Embryonic facial prominence (tissue), 1 donor: ENCODE data around the gene TTLL9.

Source experiments
- DNase-seq: peaks from one replicate; pipeline ENCODE4 v3.0.0-alpha.2; 2016; ENCODE audit errors: extremely low spot score

Gene TTLL9

GRCh38 chr20:31836853-31837608, 33.4 kb upstream of the TTLL9 start:
- DNase-seq = no peak

GRCh38 chr20:31837896-31838397, 32.5 kb upstream of the TTLL9 start:
- DNase-seq = no peak

DNA sequence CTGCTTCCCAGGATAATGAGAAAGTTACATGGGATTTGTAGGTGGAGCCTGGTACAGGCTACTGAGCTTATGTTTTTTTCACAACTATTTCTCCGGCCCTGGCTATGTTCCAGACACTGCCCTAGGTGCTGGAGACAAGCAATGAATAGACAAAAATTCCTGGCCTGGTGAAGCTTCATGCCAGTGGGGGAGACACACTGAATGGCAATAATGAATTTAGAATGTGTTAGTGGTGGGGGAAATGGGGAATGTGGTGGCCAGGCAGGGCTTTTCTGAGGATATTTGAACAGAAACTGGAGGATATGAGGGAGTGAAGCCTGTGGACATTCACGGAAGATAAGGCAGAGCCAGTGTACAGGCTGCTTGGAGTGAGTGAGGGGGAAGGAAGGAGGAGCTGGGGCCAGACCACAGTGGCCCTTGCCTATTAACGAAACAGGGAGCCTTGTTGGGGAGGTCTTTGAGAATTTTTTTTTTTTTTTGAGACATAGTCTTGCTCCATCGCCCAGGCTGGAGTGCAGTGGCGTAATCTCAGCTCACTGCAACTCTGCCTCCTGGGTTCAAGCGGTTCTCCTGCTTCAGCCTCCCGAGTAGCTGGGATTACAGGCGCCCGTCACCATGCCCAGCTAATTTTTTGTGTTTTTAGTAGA, 31.7 kb upstream of the TTLL9 start:
- no peak for DNase-seq

DNA sequence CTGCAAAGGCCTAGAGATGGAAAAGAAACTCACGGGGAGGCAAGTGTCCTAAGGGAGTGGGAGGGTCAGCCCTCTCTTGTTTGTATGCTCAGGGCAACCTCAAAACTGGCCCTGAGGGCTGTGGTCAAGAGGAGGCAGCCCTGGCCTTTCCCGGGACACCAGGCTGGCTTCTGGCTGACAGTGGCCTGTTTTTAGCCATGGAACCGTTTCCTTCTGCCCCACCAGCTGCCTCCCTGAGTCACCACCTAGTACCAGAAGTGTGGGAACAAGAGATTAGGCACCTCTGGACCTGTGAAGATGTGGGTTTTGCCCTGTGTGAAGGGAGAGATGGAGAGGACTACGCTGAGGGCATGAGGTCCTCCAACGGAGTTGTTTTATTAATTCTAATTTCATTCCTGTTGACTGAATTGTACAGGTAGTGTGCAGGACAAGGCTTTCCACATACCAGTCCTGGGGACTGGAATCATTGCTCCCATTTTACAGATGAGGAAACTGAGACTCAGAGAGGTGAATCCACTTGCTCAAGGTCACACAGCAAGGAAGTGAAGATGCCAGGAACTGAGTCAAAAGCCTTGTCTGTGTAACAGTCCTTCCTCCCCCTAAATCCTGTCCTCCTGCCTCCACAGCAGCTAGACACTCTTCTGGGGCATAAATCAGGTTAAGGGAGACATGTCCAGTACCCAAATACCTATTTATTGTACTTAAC, 30.5 kb upstream of the TTLL9 start:
- no peak for DNase-seq

DNA sequence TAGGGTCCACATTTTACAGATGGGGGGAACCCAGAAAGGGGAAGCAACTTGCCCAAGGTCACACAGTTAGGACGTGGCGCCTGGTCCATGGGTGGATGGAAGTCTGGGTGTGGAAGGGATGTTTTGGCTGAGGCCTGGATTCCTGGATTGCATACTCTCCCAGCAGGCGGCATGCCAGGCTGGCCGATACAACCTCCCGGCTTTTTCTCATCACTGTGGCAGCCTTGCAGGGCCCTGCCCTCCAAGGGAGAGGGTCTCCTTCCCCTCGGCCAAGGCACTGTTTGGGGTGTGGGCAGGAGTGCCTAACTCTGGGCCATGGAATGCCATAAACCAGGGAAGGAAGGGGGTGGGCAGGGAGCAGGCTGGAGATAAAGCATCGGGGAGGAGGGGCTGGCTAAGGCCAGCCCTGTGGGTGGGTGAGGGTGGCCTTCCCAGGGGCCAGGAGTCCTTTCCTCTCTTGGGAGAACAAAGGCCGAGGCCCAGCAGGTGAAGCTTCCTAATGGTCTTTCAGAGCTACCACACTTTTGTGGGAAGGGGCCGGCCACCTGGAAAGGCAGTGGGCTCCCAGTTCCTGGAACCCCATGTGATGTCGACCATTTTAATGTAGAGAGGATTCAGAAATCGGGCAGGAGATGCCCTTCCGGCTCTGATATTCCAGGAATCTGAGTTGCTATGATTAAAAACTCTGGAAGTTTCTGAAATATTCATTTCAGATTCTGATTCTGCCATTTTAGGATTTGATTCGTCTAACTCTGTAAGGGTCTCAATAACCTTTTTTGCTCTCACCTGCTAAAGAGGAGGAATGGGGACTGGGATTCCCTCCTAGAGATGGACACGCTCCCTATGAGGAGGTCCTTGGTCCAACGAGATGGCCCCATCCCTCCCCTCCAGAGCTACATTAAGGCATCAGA, 29.3 kb upstream of the TTLL9 start:
- no peak for DNase-seq

GRCh38 chr20:31841928-31842327, 28.5 kb upstream of the TTLL9 start:
- DNase-seq = no peak

DNA sequence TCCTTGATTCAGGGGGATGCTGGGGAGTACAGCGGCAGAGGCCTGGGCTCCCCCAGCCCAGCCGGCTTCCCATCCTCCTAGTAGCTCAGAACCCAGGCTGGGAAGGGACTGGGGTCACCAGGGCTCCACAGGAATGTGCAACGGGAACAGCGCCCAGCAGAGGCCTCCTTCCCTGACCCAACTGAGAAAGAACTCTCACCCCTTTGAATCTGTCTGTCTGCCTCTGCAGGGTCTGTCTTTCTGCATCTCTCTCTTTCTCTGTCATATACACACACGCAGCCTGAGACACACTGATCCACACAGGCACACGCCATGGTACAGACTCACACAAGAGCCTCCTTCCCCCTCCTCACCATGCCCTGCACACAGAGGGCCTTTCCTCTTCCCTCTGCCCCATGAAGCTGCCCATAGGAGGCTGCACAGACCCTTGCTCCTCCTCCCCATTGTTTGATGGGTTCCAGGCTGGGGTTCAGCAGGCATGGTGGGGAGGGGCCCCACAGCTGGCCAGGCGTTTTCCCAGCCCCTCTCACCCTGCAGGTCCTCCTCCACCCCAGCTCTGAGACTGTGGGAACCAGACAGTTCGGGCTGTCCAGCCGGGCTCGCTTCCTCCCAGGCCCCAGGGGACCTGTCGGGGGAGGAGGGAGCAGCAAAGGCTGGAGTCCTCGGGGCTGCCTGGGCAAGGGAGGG, 27.8 kb upstream of the TTLL9 start:
- DNase-seq = no peak

DNA sequence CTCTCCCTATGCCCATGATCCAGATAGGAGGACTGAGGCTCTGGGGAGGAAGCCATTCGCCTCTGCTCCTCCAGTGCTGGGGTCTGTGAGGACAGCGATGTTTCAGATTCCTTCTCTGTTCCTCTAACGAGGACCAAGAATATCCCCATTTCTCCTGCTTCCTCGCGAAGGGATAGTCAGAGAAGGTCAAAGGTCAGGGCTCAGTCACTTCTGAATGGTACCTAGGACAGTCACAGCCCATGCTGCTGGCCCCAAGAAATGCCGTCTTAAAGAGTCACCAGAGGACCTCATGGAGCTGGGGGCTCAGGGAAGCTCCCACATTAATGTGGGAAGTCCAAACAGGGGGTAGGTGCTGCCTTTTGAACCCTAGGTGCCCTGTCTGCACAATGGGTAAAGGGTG, 27.1 kb upstream of the TTLL9 start:
- no peak for DNase-seq

GRCh38 chr20:31843881-31844280, 26.6 kb upstream of the TTLL9 start:
- DNase-seq = no peak

DNA sequence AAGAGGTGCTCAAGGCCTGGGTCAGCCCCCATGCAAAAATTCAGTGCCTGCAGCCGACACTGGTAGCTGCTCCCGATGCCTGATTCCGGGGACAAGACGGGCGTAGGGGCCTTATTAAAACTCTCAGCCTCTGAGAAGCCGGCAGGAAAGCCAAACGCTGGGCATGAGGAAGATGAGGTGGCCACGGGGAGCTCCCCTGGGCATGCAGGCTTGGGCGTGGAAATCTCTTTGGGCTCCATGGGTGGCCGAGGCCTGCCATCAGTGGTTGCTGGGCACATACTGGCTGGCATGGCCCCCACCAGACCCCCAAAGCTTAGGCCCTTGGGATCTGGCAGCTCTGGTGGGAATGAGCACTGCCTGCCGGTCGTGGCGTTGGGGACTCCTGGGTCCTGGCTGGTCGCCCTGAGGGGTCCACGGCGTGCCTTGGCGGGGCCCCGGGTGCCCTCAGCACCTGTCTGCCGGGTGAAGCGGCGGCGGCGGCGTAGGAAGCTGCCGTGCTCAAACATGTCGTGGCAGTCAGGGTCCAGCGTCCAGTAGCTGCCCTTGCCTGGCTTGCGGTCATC, 25.6 kb upstream of the TTLL9 start:
- no peak for DNase-seq

- no peak for DNase-seq
Measured at GRCh38 chr20:31845300-31845863, 25.1 kb upstream of the TTLL9 start, which contains the start of gene FOXS1. Gene FOXS1 (minus strand): TSS chr20:31845604. CDS start chr20:31845542, 62 bp downstream.

DNA sequence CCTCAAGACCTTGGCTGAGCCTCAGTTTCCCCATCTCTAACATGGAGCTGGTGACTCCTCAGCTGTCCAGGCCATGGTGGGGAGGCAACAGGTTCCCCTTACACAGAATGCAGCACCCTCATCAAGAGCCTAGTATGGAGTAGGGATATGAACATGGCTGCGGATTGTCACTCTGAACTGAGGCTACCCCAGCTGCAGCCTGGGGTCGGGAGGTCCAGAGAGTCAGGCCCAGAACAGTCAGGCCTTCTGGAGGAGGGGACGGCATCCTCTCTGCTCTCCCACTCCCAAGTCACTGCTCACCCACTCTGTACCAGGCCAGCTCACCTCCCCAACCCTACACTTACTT, 23.7 kb upstream of the TTLL9 start:
- DNase-seq = no peak

DNA sequence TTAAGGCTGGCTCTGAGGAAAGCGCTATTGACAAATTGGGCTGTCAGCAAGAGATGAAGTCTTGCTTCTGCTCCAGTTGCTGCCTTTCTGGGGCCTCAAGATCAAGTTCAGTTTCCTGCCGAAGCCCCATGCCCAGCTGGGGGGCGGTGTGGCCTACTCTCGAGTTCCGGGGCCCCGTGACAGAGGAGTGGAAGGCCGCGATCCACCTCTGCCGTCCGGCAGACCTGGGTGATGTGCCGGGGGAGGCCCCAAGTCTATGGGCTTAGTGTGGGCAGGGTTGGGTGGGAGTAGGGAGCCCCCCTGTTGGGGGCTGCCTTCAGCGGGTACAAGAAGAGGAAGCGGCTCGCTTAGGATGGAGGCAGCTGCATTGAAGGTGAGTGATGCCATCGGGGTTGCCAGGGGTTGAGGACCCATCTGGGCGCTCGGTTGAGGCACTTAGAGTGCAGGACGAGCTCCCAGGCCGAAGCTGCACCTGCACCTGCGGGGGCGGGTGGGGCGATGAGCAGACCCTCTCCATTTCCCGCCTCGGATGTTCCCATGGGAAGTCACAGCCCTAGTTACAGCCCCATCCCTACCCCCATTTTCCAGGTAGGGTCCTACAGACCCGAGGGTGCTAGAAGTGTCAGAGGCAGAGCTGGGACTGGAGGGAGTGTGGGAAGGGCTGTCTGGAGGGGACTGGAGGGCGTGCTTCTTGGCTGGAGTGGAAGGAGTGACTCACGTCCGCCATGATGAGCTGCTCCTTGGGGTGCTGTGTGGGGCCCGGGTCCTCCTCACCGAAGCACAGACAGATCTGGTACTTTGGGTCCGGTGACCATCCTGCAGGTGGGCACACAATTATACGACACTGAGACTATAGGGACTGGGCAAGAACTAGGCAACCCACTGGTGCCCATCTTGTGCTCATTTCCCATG, 22.1 kb upstream of the TTLL9 start:
- no peak for DNase-seq

- DNase-seq = no peak
Measured at GRCh38 chr20:31849306-31849930, 21.0 kb upstream of the TTLL9 start.

GRCh38 chr20:31851240-31851955, 19.0 kb upstream of the TTLL9 start:
- no peak for DNase-seq

- no peak for DNase-seq
Measured at GRCh38 chr20:31853481-31853880, 17.0 kb upstream of the TTLL9 start.

GRCh38 chr20:31856516-31856915, 13.9 kb upstream of the TTLL9 start:
- DNase-seq = no peak
